ENCODE data around the gene GSDME.

The GSDME gene

DNA sequence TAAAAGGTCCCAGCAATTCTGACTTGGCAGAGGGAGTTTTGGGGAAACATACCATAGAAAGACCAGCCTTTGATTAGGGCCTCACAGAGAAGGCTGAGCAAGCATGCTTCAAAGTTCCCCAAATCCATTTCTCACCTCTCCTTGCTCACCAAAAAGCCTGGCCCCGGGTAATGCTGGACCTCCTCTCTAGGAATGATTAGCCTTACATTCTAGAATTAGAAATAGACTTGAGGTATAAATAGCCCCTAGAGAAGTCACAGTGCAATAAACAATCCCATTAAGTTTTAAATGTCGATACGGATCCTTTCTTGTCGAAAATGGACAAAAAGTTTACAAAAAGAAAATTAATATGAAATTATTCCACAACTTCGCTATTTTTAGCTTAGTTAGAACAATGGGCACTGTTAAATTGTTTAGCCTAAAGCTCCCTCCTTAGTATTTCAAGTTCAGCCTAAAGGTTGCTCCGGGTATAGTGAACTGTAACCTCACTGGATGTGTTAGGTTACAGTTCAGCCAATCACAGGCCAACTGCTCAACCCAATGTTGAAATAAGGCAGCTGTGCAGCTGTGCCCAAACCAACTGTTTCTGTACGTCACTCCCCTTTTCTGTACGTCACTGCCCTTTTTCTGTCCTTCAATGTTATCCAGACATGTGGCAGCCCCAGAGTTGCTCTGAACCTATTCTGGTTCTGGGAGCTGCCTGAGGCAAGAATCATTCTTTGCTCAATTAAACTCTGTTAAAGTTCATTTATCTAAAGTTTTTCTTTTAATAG, 7.9 kb upstream of the GSDME start:
- TF ChIP-seq, protein P1, sequence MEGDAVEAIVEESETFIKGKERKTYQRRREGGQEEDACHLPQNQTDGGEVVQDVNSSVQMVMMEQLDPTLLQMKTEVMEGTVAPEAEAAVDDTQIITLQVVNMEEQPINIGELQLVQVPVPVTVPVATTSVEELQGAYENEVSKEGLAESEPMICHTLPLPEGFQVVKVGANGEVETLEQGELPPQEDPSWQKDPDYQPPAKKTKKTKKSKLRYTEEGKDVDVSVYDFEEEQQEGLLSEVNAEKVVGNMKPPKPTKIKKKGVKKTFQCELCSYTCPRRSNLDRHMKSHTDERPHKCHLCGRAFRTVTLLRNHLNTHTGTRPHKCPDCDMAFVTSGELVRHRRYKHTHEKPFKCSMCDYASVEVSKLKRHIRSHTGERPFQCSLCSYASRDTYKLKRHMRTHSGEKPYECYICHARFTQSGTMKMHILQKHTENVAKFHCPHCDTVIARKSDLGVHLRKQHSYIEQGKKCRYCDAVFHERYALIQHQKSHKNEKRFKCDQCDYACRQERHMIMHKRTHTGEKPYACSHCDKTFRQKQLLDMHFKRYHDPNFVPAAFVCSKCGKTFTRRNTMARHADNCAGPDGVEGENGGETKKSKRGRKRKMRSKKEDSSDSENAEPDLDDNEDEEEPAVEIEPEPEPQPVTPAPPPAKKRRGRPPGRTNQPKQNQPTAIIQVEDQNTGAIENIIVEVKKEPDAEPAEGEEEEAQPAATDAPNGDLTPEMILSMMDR (IDR thresholded peaks at IDR 0.05; ENCODE audit: control insufficient read depth, insufficient read depth, low read depth, low read length, missing control alignments), result no peak
- H3K4me3 ChIP-seq (ENCODE audit: control insufficient read depth, low read depth, low read length), result no peak overlapping the region
- DNase-seq (ENCODE audit: low read depth), result no peak

DNA sequence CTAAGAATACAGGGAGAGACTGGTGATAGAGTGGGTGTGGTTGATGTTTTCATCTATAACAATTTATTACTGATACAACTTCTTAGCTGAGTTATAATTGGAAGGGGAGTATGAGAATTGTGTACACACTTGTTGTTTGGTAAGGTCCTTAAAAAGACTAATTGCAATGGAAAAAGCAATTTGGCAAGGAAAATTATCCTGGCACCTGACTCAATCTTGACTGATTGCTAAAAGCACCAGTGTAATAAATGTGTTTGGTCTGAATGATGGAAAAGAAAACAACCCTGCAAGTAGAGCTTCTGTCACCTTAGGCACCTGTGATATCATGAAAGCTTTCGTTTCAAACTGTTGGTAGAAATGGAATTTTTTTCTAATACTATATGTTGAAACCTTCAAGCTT, 6.7 kb upstream of the GSDME start:
- TF ChIP-seq, protein P1 (IDR thresholded peaks at IDR 0.05; ENCODE audit: control insufficient read depth, insufficient read depth, low read depth, low read length, missing control alignments), result no peak
- no peak overlapping the region for H3K4me3 ChIP-seq (ENCODE audit: control insufficient read depth, low read depth, low read length)
- DNase-seq (ENCODE audit: low read depth), result no peak

DNA sequence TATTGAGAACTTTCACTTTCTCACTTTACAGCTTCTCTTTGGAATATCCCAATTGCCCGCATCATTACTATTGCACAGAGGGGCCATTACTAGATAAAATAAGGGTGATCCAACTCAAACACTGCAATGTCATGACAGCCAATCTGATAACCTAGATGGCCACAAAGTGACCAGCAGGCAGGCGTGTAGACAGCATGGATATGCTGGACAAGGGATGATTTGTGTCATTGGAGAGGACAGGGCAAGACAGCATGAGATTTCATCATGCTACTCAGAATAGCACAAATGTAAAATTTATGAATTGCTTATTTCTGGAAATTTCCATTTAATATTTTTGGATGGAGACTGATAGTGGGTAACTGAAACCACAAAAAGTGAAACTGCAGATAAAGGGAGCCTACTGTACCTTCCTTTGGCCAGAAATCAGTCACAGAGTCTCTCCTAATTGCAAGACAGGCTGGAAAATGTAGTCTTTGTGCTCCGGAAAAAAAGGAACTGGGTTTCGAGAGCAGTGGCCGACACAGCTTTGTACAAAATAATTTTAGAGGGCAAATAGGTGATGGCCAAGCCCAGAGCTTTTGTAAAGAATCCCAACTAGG, 6.1 kb upstream of the GSDME start:
- no peak for DNase-seq (ENCODE audit: low read depth)
- TF ChIP-seq, protein P1 (IDR thresholded peaks at IDR 0.05; ENCODE audit: control insufficient read depth, insufficient read depth, low read depth, low read length, missing control alignments), result no peak
- no peak overlapping the region for H3K4me3 ChIP-seq (ENCODE audit: control insufficient read depth, low read depth, low read length)

DNA sequence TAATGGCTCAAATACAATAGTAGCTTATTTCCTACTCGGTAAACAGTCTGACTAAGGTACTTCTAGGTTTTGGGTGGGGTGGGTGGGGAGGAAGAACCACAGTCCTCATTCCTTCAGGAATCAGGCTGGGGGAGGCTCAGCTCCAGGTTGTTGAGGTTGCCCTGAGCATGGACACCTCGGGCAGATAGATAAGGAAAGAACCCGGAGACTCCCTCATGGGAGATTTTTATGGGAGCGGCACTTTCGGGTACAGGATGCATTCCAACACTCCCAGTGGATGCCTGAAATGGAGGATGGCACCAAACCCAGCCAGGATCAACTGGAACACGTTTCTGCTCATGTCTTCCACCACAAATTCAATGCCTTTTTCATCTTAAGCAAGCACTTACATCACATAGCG, 5.5 kb upstream of the GSDME start:
- no peak for DNase-seq (ENCODE audit: low read depth)
- TF ChIP-seq, protein P1 (IDR thresholded peaks at IDR 0.05; ENCODE audit: control insufficient read depth, insufficient read depth, low read depth, low read length, missing control alignments), result no peak
- no peak overlapping the region for H3K4me3 ChIP-seq (ENCODE audit: control insufficient read depth, low read depth, low read length)

DNA sequence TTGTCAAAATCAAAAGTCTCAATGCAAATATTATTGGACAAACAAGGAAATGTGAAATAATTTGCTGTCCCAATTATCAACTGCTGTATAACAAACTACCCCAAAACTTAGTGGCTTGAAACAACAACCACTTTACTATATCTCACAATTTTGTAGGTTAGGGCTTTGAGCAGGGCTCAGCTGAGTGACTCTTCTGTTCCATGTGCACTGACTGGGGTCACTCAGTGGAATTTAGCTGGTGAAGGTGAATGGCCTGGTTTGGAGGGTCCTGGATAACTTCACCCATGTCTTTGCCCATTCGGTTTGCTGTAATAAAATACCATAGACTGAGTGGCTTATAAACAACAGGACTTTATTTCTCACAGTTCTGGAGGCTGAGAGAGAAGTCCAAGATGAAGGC, 3.7 kb upstream of the GSDME start:
- no peak overlapping the region for H3K4me3 ChIP-seq (ENCODE audit: control insufficient read depth, low read depth, low read length)
- DNase-seq (ENCODE audit: low read depth), result no peak
- TF ChIP-seq, protein P1 (IDR thresholded peaks at IDR 0.05; ENCODE audit: control insufficient read depth, insufficient read depth, low read depth, low read length, missing control alignments), result no peak

DNA sequence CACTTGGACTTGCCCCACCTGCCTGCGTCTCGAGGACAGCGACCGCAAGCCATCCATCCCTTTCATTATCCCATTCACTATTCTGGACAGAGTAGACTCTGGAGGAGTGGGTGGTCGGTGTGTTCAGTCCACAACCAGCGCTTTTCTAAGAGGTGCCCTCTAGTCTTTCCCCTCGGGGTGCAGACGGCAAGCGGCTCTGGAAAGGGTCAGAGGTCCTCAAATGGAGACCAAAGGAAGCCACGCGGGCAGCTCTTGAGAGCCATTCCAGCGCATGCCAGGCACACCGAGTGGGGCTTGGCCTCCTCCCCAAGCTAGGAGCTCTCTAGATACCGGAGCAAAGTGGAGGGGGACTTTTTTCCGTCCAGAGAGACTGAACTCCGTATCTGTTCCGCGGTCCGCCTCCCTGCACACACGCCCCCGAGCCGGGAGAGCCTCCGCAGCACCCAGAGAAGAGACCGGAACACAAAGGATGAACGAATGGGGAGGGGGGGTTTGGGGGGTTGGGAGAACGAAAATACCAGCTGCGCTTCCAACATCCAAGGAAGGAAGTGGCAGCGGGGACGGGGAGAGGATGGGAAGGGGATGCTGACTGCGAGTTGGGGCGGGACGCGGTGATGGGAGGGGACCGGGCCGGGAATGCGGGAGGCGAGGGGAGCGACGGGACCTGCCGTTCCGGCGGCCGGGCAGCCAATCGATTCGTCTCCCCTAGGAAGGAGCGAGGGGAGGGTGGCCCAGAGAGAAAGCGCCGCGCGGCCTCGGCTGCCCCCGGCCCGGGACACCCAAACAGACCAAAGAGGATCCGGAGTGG, 515 bp downstream of the GSDME start:
- TF ChIP-seq, protein P1 (IDR thresholded peaks at IDR 0.05; ENCODE audit: control insufficient read depth, insufficient read depth, low read depth, low read length, missing control alignments), result no peak
- DNase-seq (ENCODE audit: low read depth), result no peak
- H3K4me3 ChIP-seq (ENCODE audit: control insufficient read depth, low read depth, low read length), result peak overlapping the region; percentile 78
